GM10248 (cell line): ENCODE results near the gene TMPRSS2.

ENCODE experiments used
- CTCF ChIA-PET: fragments of 300-600 bp; sonication (Branson Sonifier 250); formaldehyde crosslinking; extraction: SDS; loops from one replicate; lab custom pipeline; 2021; ENCODE audit warnings: antibody characterized with exemption; lab: Yijun Ruan, JAX
- POLR2A ChIA-PET: fragments of 350-650 bp; sonication (Branson Sonifier 250); formaldehyde crosslinking; extraction: SDS; loops from one replicate; lab custom pipeline; 2020; ENCODE audit warnings: antibody characterized with exemption; lab: Yijun Ruan, JAX
- DNase-seq: peaks from one replicate; pipeline ENCODE4 v3.0.0; 2012; ENCODE audit errors: extremely low spot score
- TF ChIP-seq, protein P1 (sequence below): IDR thresholded peaks from 2 replicates; pipeline ENCODE4 v1.5.1; 2012; ENCODE audit warnings: mild to moderate bottlenecking, low read depth; ENCODE audit errors: extremely low read depth, missing control alignments, control extremely low read depth

Gene TMPRSS2

DNA sequence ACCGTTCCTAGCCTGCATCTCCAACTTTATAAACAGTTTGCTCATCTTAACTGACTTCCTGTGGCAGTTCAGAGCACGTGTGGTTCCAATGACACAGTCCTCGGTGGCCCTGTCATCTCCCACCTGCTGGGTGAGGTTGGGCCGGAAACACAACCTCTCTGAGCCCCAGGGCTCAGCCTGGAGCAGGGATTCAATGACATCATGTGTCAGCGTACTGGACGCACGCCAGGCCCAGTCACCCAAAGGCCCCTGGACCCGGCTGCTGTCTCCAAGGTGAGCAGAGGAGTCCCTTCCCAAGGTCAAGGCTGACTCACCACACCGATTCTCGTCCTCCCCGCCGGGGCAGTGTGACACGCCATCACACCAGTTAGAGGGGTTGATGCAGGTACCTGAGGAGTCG is 19.9 kb downstream of the TMPRSS2 start:
- ChIA-PET CTCF (no interaction called here), POLR2A (interaction anchor here (0.7 kb wide), 1 partner anchor 297 kb away, joined by 4 read pairs; no protein-coding TSS in a partner anchor)
- TF ChIP-seq, protein P1, sequence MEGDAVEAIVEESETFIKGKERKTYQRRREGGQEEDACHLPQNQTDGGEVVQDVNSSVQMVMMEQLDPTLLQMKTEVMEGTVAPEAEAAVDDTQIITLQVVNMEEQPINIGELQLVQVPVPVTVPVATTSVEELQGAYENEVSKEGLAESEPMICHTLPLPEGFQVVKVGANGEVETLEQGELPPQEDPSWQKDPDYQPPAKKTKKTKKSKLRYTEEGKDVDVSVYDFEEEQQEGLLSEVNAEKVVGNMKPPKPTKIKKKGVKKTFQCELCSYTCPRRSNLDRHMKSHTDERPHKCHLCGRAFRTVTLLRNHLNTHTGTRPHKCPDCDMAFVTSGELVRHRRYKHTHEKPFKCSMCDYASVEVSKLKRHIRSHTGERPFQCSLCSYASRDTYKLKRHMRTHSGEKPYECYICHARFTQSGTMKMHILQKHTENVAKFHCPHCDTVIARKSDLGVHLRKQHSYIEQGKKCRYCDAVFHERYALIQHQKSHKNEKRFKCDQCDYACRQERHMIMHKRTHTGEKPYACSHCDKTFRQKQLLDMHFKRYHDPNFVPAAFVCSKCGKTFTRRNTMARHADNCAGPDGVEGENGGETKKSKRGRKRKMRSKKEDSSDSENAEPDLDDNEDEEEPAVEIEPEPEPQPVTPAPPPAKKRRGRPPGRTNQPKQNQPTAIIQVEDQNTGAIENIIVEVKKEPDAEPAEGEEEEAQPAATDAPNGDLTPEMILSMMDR = no peak
- DNase-seq = no peak

DNA sequence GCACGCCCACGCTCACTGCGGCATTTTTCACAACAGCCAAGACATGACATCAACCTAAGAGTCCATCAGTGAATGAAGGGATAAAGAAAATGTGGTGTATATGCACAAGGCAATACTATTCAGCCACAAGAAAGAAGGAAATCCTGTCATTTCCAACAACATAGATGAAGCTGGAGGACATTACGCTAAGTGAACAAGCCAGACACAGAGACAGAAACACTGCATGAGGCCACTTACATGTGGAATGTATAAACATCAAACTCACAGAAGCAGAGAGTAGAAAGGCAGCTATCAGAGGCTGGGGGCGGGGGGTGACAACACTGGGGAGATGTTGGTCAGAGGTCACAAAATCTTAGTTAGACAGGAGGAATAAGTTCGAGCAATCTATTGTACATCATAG is 20.9 kb downstream of the TMPRSS2 start:
- ChIA-PET POLR2A (interaction anchor here (0.5 kb wide), 1 partner anchor 47 kb away, joined by 4 read pairs; no protein-coding TSS in a partner anchor), CTCF (no interaction called here)
- TF ChIP-seq, protein P1 = no peak
- DNase-seq = no peak

DNA sequence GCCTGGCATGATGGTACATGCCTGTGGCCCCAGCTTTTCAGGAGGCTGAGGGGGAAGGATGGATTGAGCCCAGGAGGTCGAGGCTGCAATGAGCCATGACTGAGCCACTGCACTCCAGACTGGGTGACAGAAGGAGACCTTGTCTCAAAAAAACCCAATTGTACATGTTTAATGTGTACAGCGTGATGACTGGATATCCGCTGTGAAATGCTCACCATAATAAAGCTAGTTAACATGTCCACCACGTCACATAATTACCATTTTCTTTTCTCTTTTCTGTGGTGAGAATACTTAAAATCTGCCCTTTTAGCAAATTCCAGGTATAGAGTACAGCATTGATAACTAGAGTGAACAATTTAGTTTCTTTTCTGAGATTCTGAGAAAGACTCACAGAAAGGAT is 24.0 kb downstream of the TMPRSS2 start:
- ChIA-PET CTCF (interaction anchor here (1.4 kb wide), 1 partner anchor 201 kb away, joined by 5 read pairs; no protein-coding TSS in a partner anchor), POLR2A (no interaction called here)
- DNase-seq = no peak
- TF ChIP-seq, protein P1 = no peak

DNA sequence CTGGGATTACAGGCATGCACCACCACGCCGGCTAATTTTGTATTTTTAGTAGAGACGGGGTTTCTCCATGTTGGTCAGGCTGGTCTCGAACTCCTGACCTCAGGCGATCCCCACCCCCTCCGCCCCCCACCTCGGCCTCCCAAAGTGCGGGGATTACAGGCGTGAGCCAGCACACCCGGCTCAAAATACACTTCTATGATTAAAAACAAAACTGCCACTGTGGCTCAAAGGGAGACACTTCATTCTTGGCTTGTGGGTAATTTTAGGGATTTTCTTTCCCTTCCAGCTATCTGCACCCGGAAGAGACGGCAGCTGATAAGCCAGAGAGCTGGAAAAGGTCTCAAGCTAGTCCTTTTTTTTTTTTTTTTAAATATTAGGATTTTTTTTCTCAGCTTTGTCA is 24.5 kb downstream of the TMPRSS2 start:
- POLR2A ChIA-PET = interaction anchor here (0.6 kb wide), 2 partner anchors 115 to 1349 kb away, joined by 3 read pairs; no protein-coding TSS in a partner anchor
- CTCF ChIA-PET = interaction anchor here (1.4 kb wide), 1 partner anchor 200 kb away, joined by 5 read pairs; no protein-coding TSS in a partner anchor
- no peak for DNase-seq
- TF ChIP-seq, protein P1 = no peak

DNA sequence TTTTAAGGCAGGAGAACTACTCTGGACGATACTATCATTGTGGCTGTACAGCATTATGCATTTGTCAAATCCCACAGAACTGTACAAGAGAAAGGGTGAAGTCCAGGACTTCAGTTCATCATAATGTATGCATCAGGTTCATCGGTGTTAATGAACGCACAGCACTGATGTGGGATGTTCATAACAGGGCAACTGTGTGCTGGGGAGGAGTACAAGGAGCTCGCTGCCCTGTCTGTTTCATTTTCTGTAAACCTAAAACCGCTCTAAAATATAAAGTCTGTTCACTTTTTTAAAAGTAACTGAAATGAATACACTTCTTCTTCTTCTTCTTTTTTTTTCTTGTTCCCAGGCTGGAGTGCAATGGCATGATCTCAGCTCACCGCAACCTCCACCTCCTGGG is 25.0 kb downstream of the TMPRSS2 start:
- ChIA-PET POLR2A (interaction anchor here (0.6 kb wide), 2 partner anchors 115 to 1350 kb away, joined by 3 read pairs; no protein-coding TSS in a partner anchor), CTCF (interaction anchor here (1.4 kb wide), 1 partner anchor 200 kb away, joined by 5 read pairs; no protein-coding TSS in a partner anchor)
- TF ChIP-seq, protein P1 = no peak
- no peak for DNase-seq

DNA sequence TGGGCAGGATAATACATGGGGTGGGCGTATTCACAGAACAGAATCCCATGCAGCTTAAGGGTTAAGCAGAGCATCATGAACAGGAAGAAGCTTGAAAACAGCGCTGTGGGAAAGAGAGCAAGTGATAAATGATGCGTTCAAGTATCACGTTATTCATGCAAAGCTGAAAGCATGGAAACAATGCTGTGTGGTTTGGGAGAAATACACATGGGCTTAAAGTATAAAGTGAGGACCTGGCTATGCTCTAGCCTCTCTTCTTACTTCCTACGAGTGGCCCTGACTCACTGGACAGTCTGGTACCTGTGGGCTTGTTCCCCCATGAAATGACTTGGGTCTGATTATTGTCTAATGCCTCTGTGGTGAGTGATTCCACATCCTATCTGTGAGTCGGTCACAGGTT is 25.7 kb downstream of the TMPRSS2 start:
- POLR2A ChIA-PET = no interaction called here
- TF ChIP-seq, protein P1 = no peak
- no peak for DNase-seq
- CTCF ChIA-PET = interaction anchor here (1.0 to 1.7 kb wide), 5 partner anchors 9 to 199 kb away, joined by 3 to 6 read pairs (median 4); no protein-coding TSS in a partner anchor

DNA sequence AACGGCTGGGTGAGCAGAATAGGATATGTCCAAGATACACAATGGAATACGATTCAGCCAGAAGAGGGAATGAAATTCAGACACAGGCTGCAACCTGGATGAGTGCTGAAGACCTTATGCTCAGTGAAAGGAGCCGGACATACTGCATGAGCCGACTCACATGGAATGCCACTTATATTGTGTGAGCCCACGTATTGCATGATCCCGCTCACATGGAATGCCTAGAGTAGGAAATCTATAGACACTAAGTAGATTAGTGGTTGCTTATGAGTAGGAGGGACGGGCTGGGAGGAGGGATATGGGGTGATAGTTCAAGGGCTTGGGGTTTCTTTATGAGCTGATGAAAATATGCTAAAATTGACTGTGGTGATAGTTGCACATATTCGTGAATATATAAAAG is 26.8 kb downstream of the TMPRSS2 start:
- ChIA-PET CTCF (interaction anchor here (1.2 to 1.7 kb wide), 5 partner anchors 10 to 201 kb away, joined by 3 to 6 read pairs (median 4); no protein-coding TSS in a partner anchor), POLR2A (no interaction called here)
- TF ChIP-seq, protein P1 = no peak
- no peak for DNase-seq
